Activated CD8-positive, alpha-beta memory T cell treated with anti-CD3 and anti-CD28 coated beads, Interleukin-2, amount 50 U/mL, for 4 hours (primary cell): Measurements from ENCODE around the gene VAV2.
"Not testable (repeated sequence)": the region's sequence is repeated elsewhere in the genome, so short reads cannot be mapped to it uniquely, and the experiment has no call there.

ENCODE experiments used
- DNase-seq: peaks from one replicate; pipeline ENCODE4 v3.0.0-alpha.2; 2020

VAV2 gene

DNA sequence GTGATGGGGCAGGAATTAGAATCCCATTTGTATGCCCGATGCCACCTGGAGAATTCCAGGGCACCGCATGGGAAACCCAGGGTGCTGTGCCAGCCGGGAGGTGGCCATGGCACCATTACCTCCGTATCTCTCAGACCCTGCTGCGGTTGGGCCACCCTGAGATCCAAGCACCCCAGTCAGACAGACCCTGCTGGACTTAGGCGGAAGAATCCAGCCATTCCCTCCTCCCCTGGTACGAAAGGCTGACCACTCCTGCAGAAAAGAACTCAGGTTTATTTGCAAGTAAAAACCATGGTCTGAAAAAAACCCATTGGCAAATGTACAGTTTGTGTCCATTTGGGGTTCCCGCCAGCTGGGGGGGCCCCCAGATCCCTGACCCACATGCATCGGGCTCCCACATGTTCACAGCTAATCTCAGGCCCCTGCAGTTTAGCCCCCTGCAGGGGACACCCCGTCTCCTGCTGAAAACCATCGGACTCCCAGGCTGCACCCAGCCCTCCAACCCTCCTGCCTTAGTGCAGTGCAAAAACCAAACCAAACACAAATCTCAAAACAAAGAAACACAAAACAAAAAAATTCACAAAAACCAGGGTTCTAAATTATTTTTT is 230.4 kb downstream of the VAV2 start:
- no peak for DNase-seq

DNA sequence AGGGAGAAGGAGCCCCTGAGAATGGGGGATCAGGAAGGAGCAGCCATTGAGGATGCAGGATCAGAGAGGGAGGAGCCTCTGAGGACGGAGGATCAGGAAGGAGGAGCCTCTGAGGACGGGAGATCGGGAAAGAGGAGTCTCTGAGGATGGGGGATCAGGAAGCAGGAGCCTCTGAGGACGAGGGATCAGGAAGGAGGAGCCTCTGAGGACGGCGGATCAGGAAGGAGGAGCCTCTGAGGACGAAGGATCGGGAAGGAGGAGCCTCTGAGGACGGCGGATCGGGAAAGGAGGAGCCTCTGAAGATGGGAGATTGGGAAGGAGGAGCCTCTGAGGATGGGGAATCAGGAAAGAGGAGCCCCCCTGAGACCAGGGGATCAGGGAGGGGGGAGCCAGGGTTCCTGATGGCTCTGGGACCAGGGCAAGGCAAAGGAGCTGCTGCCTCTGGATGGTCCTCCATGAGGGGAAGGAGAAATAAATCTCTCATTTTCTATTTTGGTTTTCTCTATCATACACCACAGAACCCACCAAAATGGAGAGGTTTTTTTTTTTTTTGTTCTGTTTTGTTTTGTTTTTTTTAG is 231.3 kb downstream of the VAV2 start:
- DNase-seq: no peak

DNA sequence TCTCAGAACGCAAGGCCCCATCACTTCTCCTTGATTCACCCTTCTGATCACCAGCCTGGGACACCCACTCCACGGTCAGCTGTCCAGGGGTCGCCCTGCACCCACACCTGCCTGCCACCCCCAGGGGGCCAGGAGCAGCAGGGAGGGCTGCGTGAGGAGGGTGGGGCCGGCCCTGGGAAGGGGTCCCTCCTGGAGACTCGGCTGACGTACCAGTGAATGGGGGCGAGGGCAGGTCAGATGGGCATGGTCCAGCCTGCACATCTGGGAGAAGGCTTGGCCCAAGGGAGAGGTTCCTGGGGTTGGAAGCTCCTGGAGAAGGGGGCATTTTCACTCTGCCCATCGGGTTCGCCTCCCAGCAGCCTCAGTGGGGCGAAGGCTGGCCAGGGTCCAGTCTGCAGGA is 232.2 kb downstream of the VAV2 start:
- no peak for DNase-seq

DNA sequence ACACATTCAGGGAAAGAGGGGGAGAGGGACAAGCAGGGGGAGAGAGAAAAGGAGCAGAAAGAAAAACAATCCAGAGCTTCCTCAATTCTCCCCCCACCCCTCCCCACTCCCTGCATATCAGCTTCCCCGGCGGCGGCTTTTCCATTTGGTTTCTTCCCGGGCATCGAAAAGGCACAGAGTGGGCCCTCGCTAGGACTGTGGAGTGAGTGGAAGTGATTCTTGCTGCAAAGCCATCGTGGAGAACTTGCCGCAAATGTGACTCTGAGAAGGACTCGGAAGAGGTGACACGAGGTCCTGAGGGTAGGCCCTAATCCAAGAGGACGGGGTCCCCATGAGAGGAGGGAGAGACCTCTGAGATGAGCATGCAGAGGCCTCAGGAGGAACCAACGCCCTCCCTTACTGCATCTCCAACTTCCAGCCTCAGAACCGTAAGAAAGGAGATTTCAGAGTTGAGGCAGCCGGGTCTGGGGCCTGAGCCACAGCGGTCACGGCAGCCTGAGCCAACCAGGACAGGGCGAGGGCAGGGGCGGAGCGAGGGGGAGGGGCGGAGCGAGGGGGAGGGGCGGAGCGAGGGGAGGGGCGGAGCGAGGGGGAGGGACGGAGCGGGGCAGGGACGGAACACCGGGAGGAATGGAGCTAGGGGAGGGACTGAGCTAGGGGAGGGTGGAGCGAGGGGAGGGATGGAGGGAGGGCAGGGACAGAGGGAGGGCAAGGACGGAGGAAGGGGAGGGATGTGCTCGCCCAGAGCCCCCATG is 232.8 kb downstream of the VAV2 start:
- DNase-seq: no peak

DNA sequence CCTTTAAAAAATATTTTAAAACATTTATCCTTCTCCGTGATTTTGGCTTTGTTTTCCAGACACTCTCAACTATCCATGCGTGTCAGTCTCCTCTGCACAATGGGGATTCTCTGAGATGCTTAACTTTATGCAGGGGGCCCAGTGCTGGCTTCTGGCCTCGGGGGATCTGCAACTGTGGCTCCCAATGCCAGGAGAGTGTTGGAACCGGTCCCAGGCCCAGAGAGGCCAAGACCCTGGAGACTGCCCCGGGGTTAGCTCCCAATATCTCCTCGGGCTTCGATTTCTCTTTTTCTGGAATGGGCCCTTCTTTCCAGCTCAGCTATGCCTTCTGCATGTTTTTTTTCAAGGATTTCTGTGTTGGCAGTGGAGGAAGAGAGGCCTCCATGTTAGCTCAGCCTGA is 233.9 kb downstream of the VAV2 start:
- DNase-seq: no peak

DNA sequence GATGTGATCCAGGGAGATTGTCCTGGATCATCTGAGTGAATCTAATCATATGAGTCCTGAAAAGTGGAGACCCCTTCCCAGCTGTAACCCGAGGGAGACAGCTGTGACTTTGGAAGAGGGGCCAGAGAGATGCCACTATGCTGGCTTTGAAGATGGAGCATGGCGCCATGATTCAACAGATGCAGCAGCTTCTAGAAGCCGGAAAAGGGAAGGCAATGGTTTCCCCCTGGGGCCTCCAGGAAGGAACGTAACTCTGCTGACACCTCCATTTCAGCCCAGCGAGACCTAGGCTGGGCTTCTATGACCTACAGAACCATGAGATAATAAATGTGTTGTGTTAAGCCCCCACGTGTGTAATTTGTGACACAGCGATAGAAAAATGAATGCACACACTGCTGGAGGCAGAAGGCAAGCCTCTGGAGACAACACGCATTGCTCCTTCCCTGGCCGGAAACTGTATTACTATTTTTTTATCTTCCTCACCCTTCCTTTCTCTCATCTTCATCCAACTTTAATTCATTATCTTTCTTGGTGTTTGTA is 237.4 kb downstream of the VAV2 start:
- no peak for DNase-seq

DNA sequence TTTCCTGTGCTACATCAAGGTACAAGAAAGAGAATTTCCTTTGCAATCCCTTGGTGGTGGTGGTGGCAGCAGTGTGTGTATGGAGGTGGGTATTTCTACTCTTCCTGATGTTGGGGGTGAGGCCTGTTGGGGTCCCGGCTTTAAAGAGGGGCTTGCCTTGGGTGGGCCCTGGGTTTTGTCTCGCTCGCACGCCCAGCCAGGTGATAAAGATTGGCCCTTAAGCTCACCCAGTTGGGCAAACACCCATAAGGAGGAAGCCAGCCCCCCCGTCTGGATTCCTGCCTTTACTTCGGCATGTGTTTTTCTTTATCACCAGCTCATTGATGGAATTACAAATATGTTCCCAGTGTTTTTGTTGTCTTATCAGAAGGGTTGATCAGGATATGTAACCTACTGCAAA is 237.9 kb downstream of the VAV2 start:
- DNase-seq: no peak

DNA sequence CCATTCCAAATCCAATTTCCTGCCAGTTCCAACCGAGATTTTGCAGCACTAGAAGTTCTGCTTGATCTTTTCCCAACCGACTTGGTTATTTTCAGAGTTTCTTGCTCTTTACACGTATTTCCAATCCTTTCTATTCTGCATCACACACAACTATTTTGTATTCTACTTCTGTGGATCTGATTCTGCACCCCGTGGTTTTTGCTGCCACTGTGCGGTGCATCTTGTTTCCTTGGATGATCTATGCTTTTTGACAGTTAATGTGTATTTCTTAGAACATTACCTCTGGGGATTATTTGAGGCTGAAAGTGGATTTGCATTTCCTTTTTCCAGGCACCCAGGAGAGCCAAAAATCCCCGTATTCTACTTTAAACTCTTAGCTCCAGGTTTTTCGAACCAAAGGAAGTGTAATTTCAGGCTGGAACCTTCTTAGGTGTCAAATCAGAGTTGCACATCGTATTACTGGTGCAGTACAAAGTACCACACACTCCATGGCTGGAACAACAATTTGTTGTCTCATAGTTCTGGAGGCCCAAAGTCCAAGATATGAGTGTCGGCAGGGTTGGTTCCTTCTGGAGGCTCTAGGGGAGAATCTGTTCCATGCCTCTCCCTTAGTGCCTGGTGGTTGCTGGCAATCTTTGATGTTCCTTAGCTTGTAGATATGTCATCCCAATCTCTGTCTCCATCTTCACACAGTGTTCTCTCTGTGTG is 239.2 kb downstream of the VAV2 start:
- DNase-seq: no peak

DNA sequence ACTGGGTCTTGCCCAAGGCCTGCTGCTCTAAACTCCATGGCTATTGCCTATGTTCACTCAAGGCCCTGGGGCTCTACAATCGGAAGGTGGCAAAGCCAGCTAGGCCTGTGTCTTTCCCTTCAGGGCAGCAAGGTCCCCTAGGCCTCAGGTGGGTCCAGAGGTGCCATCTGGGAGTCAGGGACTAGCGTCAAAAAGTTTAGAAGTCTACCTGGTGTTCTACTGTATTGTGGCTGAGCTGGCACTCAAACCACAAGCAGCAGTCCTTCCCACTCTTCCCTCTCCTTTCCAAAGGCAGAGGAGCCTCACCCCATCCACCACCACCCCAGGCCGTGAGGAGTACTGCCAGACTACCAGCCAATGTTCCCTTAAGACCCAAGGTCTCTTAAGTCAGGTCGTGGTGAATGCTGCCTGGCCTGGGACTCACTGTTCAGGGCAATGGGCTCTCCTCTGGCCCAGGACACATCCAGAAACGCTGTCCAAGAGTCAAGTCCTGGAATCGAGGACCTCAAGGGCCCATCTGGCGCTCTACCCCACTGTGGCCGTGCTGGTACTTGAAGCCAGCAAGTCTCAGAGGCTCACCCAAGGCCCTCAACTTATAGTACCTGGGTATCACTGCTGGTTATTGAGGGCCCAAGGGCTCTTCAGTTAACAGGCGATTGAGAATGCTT is 241.0 kb downstream of the VAV2 start:
- DNase-seq: no peak

DNA sequence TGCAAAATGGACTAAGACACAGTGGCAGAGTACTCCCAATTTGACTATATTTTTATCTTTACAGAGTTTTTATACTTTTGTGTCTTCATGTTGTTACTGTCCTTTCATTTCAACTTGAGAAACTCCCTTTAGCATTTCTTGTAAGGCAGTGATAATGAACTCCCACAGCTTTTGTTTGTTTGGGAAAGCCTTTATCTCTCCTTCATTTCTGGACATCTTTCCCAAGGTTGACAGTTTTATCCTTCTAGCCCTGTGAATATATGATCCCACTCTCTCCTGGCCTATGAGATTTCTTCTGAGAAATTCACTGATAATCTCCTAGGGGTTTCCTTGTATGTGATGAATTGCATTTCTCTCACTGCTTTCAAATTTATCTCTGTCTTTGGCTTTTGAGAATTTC is 244.8 kb downstream of the VAV2 start:
- no peak for DNase-seq

DNA sequence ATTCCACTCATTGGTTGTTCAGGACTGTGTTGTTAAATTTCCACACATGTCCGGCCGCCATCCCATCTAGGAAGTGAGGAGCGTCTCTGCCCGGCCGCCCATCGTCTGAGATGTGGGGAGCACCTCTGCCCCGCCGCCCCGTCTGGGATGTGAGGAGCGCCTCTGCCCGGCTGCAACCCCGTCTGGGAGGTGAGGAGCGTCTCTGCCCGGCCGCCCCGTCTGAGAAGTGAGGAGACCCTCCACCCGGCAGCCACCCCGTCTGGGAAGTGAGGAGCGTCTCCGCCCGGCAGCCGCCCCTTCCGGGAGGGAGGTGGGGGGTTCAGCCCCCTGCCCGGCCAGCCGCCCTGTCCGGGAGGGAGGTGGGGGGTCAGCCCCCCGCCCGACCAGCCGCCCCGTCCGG is 247.6 kb downstream of the VAV2 start:
- not testable (repeated sequence) for DNase-seq

DNA sequence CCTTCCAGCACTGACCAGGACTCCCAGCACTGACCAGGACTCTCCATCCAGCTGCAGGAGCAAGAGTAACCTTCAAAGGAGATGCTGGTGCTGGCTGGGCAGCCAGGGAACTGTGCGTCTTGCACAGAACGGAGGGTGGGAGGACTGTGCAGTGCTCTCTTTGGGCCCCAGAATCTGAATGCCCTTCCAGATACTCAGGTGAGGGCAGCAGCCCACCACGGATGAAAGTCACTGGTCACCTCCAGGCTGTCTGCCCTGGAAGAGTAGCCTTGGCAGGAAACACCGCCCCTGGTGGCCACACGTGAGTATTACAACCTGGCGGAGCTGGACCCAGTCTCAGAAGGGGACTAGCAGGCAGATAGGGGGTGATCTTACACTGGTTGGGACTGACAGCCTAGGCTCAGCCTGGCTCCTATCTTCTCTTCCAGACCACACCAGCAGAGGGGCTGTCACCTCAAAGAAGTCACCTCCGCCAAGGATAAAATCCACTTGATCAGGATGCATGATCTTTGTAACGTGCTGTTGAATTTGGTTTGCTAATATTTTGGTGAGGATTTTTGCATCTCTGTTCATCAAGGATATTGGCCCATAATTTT is 249.2 kb downstream of the VAV2 start:
- DNase-seq: peak; percentile 80

DNA sequence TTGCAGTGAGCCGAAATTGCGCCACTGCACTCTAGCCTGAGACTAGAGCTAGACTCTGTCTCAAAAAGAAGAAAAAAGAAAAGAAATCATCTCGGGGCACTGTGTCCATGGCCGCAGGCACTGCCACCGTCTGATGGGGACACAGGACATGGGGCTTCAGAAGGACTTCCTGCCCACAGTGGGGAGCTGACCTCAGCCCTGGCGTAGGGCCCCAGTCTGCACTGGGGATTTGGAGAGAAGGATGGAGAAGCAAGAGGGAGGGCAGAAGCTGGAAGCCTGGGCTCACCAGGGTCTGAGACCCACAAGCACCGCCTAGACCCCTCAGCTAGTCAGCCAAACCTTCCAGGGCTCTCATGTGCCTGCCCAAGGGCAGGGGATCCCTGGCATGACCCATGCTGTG is 249.9 kb downstream of the VAV2 start:
- no peak for DNase-seq

DNA sequence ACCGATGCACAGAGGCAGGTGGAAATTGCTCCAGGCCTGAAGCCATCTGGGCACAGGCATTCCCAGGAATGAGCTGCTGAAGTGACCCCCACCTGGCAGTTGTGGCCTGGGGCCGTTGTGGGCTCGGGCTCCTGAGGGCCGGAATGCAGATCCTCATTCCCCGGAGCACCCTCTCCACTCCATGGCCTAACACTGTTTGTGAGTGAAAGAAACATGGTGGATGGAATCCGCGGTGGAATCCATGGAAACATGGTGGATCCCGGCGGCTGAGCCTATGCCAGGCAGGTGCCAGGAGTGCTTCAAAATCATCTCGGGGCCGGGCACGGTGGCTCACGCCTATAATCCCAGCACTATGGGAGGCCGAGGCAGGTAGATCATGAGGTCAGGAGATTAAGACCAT is 250.4 kb downstream of the VAV2 start:
- DNase-seq: no peak

DNA sequence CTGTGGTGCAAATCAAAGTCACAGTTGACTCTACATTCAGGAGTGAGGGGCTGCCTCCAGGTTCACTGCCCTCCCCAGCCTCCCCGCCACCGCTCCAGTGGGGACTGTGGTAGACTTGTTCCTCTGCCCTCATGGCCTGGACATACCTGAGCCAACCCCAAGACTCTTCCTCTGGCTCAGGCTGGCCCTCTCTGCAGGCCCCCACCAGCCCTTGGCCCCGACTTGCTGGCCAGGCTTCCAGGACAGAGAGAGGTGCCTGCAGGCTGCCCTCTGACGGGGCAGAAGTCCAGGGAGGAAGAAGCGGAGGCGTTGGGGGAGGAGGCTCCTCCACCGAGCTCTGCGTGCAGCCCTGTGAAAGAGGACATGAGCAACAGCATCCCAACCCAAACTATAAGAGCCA is 251.2 kb downstream of the VAV2 start:
- DNase-seq: no peak

DNA sequence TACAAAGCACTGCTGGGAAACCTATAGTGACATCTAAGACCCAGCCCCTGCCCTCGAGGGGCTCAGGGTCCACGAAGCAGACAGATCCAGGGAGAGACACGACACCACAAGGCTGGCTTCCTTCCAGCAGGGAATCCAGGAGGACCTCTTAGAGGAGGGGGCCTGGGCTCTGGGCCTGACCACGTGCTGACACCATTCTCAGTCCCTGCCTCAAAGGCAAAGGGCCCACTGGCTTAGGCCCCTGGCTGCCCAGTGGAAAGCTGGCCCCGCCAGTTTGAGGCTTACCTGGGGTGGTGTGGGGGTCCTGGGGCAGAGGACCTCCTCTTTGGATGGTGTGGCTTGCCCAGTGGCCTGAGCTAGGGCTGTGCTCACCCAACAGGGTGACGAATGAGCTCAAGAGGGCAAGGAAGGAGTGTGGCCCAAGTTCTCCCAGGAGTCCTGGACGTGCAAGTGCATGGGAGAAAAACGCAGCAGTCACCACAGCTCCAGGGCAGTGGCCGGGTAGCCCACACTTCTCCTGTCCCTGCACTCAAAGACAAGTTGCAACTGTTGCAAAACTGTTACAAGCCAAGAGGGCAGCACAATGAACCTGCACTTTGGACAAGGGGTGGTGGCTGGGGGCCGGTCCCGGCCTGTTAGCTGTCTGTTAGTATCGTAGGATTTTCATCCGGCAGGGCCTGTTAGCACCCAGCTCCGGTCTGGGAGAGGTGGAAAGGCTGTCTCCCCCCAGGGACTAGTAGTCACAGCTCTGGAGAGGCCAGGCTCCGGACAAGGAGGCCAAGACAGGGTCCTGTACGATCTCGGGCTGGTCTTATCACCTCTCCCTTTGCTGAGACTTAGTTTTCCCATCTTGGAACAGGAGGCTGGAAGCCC is 252.5 kb downstream of the VAV2 start:
- no peak for DNase-seq

DNA sequence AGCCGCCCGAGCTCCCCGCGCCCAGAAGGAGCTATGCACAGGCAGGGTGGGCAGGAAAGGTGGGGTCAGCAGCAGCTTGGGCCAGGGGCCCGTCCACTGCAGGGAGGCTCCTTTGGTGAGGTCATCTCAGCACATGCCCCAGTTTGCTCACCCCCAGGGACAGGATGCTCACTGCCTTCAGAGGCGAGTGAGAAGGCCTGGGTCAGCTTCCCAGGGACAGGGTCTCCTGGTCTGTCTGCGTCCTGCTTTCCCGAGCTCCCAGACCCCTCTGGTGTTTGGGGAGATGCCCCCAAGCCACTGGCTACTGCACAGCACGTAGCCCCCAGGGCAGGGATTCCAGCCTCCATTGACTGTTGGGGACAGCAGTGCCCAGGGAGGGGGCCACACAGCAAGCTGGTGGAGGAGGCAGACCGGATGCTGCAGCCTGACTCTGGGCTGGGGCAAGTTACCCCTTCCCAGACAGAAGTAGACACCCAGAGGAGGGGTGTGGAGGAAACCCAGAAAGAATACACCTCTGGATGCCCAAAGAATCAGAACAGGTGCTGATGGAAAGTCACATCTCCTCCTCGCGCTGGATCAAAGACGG is 253.4 kb downstream of the VAV2 start:
- DNase-seq: no peak

DNA sequence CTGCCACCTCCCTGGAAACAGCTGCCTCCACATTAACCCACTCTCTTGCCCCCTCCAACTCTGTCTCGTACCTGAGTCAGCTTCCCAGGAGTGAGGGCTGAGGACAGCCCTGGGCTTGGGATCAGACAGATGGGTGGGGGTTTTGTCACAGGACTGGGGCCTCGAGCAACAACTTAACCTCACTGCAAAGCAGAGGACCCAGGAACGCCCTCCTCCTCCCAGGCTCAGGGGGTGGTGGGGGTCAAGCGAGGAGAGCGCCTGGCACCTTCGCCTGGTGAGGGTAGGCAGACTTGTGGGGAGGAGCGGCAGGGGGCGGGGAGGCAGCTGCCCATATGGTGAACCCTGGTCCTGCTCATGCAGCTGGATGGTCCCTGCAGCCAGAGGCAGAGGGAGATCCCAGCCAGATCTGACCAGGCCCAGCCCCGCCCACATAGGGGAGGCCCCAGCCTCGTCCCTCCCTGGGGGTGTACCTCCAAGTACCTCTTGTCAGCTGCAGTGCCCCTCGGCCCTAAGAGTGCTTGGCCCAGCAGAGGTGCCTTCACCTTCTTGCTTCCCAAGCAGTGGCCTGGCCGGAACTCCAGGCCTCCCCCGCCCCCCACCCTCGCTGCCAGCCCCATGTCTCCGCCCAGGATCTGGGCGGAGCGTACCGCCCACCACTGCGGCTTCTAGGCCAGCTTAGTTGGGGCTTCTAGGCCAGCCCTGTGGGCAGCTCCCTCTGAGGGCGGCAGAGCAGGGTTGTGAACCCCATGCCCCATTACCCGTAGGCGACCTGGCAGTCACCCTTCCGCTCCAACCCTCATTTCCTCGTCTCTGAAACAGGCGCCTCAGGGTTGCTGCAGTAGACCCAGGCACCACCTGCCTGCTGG is 254.1 kb downstream of the VAV2 start, which contains the start of gene SARDH:
Gene SARDH, minus strand, starts transcription at position 579 of the 866 bp plus-strand sequence. CDS start 4,179 bp downstream, outside the sequence.
- DNase-seq: peak; percentile 39

DNA sequence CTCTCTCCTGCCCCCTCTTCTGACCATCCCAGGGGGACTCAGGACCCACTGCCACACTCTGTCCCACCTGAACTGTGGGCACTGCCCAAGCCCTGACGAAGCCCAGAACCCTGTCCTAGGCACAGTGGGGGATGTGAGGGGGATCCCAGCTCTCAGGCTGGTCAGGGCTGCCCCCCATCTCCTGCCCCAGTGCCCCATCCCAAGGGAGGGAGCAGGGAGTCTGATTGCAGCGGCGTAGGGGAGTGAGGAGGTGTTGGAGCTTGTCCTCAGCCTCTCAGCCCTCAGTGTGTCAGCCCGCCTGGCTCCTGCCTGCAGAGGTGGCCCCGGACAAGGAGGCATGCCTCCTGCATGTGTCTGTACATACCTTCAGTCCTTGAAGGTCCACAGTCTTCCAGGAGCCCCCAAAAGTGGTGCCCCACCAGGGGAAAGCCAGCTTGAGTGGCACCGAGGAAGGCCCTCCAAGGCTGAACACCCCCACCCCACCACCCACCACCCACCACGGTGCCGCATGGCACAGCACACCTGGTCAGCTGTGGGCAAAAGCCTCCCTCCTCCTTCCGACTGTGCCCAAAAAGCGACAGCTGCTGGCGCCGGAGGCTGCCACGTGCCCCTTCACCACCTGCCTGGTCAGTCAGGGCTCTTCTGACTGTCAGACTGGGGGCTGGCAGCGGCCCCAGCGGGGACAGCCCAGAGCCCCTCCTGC is 254.9 kb downstream of the VAV2 start:
- DNase-seq: no peak
